ENCODE results near the gene PLIN3. TPM values are rescaled to one million over a fixed set of nuclear protein-coding genes. Genes with fewer than 3 reads are reported as not detected.
"Not testable (repeated sequence)": the region's sequence is repeated elsewhere in the genome, so short reads cannot be mapped to it uniquely, and the experiment has no call there.

The PLIN3 gene
- total RNA-seq, 1 donor from 2014 or later = 6.8 TPM

- no peak for TF ChIP-seq CTCF (IDR thresholded peaks at IDR 0.05; ENCODE audit: partially characterized antibody, unreplicated experiment)
- H3K27me3 Mint-ChIP-seq (ENCODE audit: unreplicated experiment) = no peaks in the 10 kb centered on the region
- DNase-seq = no peak
- H3K36me3 Mint-ChIP-seq (ENCODE audit: unreplicated experiment) = no peaks in the 10 kb centered on the region
- H3K4me3 Mint-ChIP-seq (ENCODE audit: unreplicated experiment) = no peak overlapping the region
- H3K4me1 Mint-ChIP-seq (ENCODE audit: low read depth, unreplicated experiment) = no peaks in the 10 kb centered on the region
- H3K9me3 Mint-ChIP-seq (ENCODE audit: unreplicated experiment) = peaks cover 4% of the 10 kb centered on the region
- no peak overlapping the region for H3K27ac Mint-ChIP-seq (ENCODE audit: unreplicated experiment)
Measured at GRCh38 chr19:4843647-4843965, 23.9 kb downstream of the PLIN3 start.

GRCh38 chr19:4839192-4839591 is 28.3 kb downstream of the PLIN3 start:
- Mint-ChIP-seq H3K36me3 (ENCODE audit: unreplicated experiment) (no peaks in the 10 kb centered on the region), H3K4me1 (ENCODE audit: low read depth, unreplicated experiment) (no peaks in the 10 kb centered on the region)

GRCh38 chr19:4832776-4833175 is 34.7 kb downstream of the PLIN3 start:
- Mint-ChIP-seq H3K36me3 (ENCODE audit: unreplicated experiment) (peaks cover 4% of the 10 kb centered on the region), H3K4me1 (ENCODE audit: low read depth, unreplicated experiment) (no peaks in the 10 kb centered on the region), H3K27ac (ENCODE audit: unreplicated experiment) (no peak overlapping the region), H3K4me3 (ENCODE audit: unreplicated experiment) (no peak overlapping the region), H3K27me3 (ENCODE audit: unreplicated experiment) (peaks cover 5% of the 10 kb centered on the region), H3K9me3 (ENCODE audit: unreplicated experiment) (peaks cover 3% of the 10 kb centered on the region)
- no peak for TF ChIP-seq CTCF (IDR thresholded peaks at IDR 0.05; ENCODE audit: partially characterized antibody, unreplicated experiment)
- no peak for DNase-seq

More at GRCh38 chr19:4839192-4839591, 28.3 kb downstream of the PLIN3 start:
- Mint-ChIP-seq H3K4me3 (ENCODE audit: unreplicated experiment) (no peak overlapping the region), H3K27me3 (ENCODE audit: unreplicated experiment) (no peaks in the 10 kb centered on the region), H3K9me3 (ENCODE audit: unreplicated experiment) (peaks cover 4% of the 10 kb centered on the region), H3K27ac (ENCODE audit: unreplicated experiment) (no peak overlapping the region)
- no peak for DNase-seq
- no peak for TF ChIP-seq CTCF (IDR thresholded peaks at IDR 0.05; ENCODE audit: partially characterized antibody, unreplicated experiment)

- DNase-seq; H3K9me3 Mint-ChIP-seq (ENCODE audit: unreplicated experiment); H3K27me3 Mint-ChIP-seq (ENCODE audit: unreplicated experiment); H3K36me3 Mint-ChIP-seq (ENCODE audit: unreplicated experiment); H3K4me1 Mint-ChIP-seq (ENCODE audit: low read depth, unreplicated experiment); H3K27ac Mint-ChIP-seq (ENCODE audit: unreplicated experiment): not testable (repeated sequence)
- H3K4me3 Mint-ChIP-seq (ENCODE audit: unreplicated experiment) = peak overlapping the region; percentile 42
Measured at GRCh38 chr19:4831979-4832340, 35.5 kb downstream of the PLIN3 start.

- H3K27me3 Mint-ChIP-seq (ENCODE audit: unreplicated experiment) = peaks cover 5% of the 10 kb centered on the region
- peak within 1 kb of the TSS; percentile 42 for H3K4me3 Mint-ChIP-seq (ENCODE audit: unreplicated experiment)
- no peak within 1 kb of the TSS for H3K27ac Mint-ChIP-seq (ENCODE audit: unreplicated experiment)
- TF ChIP-seq CTCF (IDR thresholded peaks at IDR 0.05; ENCODE audit: partially characterized antibody, unreplicated experiment) = no peak
- H3K9me3 Mint-ChIP-seq (ENCODE audit: unreplicated experiment) = peaks cover 3% of the 10 kb centered on the region
- H3K36me3 Mint-ChIP-seq (ENCODE audit: unreplicated experiment) = peaks cover 4% of the 10 kb centered on the region
- DNase-seq = no peak
- no peaks in the 10 kb centered on the region for H3K4me1 Mint-ChIP-seq (ENCODE audit: low read depth, unreplicated experiment)
Measured at GRCh38 chr19:4831304-4831978, 36.0 kb downstream of the PLIN3 start, which contains the start of gene TICAM1. Gene TICAM1 (minus strand): TSS chr19:4831712. CDS start chr19:4818377, 13,335 bp downstream.

All from glutamatergic neuron (in vitro differentiated cells).